HG02973 (cell line): ENCODE measurements around the gene TIMM44.
A peak's percentile ranks its signal among the peaks of the same experiment; 100 is the strongest.
"Not testable (repeated sequence)": the region's sequence is repeated elsewhere in the genome, so short reads cannot be mapped to it uniquely, and the experiment has no call there.

ENCODE experiments used
- ATAC-seq: cut with Tn5 transposase; IDR thresholded peaks from one replicate; pipeline ENCODE4 v1.9.1; 2021; ENCODE audit warnings: moderate library complexity; ENCODE audit not compliant: unreplicated experiment

TIMM44 gene

GRCh38 chr19:7926021-7926726, 17.3 kb downstream of the TIMM44 start, which contains the start of gene CTXN1:
TSS of gene CTXN1 (minus strand) at chr19:7926135. CDS start at chr19:7925538, 597 bp downstream.
- ATAC-seq, result no peak

DNA sequence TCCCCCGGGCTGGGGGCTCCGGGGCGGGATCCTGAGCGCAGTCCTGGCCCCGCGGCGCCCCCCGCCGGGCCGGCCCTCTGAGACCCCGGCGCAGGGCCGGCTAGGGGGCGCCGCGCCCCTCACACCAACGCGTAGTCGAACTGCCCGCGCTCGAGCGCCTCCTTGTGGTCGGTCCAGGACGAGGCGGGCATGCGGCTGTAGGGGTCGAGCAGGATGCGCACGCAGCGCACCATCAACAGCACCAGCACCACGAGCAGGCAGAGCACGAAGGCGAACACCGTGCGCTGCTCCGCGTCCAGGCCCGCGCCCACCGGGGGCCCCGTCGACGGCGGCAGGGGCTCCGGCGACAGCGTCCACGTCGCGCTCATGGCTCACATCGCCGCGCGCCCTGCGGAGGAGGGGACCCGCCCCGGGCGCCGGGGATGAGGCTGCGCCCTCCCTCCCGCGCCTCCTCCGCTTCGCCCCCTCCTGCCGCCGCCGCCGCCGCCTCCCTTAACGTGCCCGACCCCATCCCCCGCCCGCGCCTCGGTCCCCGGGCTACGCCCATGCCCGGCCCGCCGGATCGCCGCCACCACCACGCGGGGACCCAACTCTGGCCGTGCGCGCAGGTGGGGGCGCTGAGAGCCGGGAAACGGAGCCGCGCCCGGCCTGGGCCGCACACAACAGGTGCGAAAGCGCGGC, 18.2 kb downstream of the TIMM44 start:
- no peak for ATAC-seq

DNA sequence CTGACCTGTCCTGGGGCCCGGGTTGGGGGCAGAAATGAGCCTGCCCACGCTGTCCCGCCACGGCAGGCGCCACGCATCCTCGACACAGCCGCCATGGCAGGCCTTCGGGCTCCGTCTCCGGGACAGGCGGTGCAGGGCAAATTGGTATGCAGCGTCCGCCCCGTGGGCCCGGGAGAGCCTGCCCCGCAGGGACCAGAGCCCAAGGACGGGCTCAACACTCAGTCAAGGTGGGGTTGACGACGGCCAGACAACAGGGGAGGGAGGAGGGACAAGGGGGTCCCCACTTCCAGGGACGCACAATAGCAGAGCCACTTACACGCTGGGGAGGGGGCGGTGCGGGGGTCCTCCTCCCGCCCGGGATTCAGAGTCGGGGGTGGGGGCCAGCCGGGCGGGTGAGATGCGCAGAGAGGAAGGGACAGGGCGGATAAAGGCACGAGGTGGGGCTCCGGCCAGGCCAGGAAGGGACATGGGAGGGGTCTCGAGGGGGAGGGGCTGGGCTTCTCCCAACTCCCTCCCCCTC, 18.8 kb downstream of the TIMM44 start:
- ATAC-seq, result no peak

GRCh38 chr19:7924241-7924640, 19.2 kb downstream of the TIMM44 start:
- ATAC-seq, result no peak

DNA sequence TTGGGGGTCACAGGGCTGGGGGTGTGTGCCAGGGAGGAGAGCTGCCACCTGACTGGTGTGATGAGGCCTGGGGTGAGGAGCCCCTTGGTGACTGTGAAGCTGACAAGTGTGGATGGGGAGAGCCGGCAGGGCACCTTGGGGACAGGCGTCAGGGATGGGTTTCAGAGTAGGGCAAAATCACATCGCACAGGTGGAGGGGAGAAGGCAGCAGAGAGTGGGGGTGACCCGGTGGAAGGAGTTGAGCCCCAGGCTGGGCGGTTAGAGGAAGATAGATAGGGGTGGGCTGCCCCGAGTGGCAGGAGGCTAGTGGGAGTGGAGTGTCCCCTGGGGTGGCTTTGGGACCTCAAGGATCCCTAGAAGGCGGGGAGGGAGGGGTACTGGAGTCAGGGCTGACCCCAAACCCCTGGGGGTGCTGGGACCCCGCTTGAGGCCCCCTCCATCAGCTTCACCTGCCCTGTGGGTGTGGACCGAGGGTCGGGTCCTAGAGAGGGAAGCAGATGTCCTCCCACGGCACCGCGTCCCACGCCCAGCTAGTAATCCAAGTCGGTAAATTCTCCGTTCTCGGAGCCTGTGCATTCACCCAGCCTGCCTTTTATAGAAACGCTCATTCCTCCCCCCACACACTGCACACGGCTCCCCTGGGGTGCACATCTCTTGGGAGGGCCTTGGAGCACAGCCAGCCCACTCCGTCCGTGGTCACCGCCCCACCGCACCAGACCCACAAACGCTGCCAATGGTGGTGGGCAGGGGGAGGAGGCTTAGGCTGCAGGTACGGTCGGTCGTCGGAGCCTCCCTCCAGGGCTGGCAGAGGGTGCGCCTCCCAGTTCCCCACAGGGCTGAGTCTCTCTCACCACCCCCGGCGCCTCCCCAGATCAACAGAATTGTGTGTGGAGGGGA, 19.9 kb downstream of the TIMM44 start:
- ATAC-seq, result no peak

DNA sequence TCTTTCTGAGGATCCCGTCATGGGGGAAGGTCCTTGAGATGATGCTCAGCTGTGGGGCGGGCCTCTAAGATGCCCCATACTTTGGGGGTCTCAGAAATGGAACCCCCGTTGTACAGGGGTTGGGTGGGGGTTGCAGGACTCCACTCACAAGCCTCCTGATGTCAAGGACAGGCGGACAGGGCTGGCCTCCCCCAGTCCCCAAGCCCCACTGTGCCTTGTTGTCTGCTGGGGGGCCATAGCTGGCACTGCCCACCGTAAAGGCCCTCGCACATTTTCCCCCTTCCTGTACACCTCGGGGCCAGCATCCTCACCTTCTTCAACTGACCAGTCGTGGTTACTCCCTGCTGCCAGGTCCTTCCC, 20.6 kb downstream of the TIMM44 start:
- no peak for ATAC-seq

DNA sequence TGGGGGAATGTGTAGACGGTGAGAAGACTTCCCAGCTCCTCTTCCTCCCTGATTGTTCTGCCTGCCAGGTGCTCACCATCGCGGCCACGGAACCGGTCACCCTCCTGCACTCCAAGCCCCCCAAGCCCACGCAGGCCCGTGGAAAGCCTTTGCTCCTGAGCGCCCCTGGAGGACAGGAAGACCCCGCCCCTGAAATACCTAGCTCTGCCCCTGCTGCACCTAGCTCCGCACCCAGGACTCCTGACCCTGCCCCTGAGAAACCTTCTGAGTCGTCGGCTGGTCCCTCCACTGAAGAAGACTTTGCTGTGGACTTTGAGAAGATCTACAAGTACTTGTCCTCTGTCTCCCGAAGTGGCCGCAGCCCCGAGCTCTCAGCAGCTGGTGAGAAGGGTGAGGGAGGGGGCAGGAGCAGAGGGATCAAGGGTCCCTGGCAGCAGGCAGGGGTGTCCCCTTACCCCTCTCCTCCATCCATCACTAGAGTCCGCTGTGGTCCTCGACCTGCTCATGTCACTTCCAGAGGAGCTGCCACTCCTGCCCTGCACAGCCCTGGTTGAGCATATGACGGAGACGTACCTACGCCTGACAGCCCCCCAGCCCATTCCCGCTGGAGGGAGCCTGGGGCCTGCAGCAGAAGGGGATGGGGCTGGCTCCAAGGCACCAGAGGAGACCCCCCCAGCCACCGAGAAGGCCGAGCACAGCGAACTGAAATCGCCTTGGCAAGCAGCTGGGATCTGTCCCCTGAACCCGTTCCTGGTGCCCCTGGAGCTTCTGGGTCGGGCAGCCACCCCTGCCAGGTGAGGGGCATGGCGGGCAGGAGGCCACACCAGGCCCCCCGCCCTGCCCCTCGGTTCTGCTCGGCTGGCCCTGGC, 21.3 kb downstream of the TIMM44 start:
- ATAC-seq, result no peak

GRCh38 chr19:7921302-7921966, 22.0 kb downstream of the TIMM44 start:
- ATAC-seq, result no peak

GRCh38 chr19:7920519-7921301, 22.8 kb downstream of the TIMM44 start:
- peak; percentile 31 for ATAC-seq

DNA sequence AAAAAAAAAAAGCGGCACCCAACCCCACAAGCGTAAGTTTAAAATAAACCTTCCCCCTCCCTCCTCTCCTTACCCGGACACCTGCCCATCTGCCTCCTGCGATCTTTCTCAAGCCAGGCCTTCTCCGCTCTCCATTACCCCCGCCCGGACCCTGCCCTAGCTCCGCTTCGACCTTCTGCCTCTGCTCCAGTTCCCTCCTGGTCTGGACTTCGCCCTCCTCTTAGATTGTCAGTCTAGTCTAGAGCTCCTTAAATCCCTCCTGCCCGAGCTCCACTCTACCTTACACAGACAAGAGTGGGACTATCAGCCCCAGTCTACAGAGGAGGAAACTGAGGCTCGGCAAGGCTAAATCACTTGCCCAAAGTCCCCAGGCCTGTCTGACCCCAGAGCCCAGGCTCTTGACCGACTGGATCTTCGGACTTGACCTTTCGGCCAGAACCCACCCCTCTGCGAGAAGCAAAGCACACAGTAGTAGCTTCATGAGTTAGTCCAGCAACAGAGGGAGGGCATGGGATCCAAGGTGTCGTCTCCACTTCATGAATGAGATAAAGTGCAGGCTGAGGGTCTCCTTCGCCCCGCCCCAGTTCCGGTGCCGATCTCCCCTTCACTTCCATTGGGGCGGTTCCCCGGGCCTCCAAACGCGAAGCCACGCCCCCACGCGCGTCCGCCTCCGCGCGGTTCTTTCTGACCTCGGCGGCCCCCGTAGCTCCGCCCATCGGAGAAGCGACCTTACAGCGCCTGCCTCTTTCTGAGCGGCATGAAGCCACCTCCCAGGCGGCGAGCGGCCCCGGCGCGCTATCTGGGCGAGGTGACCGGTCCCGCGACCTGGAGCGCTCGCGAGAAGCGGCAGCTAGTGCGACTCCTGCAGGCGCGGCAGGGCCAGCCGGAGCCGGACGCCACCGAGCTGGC, 23.6 kb downstream of the TIMM44 start, which contains the start of gene SNAPC2:
TSS of gene SNAPC2 (plus strand) at position 729 of the 909 bp plus-strand sequence. CDS start at position 758, 29 bp downstream.
- ATAC-seq, result peak; percentile 42

GRCh38 chr19:7918615-7919421, 24.6 kb downstream of the TIMM44 start:
- ATAC-seq, result no peak

GRCh38 chr19:7918062-7918614, 25.3 kb downstream of the TIMM44 start:
- not testable (repeated sequence) for ATAC-seq

- no peak for ATAC-seq
Measured at GRCh38 chr19:7917267-7918061, 26.0 kb downstream of the TIMM44 start.

DNA sequence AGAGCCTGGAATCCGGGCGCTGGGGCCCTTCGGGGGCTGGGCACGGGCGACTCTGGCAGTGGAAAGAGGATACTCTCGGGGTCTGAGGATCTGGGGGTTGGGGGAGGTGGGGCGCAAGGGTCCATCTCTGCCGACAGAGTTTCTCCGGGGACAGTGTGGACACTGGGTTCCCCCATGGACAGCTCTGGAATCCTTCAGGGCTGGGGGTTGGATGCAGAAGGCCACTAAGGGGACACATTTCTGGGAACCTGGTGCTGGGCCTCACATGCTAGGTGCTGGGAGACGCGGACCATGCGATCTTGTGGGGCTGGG, 26.6 kb downstream of the TIMM44 start:
- ATAC-seq, result no peak

- no peak for ATAC-seq
Measured at GRCh38 chr19:7916103-7916954, 27.1 kb downstream of the TIMM44 start.
